CD14-positive monocyte (primary cell): Measurements from ENCODE around the gene TBC1D10A. TPM values are rescaled to one million over a fixed set of nuclear protein-coding genes. Genes with fewer than 3 reads are reported as not detected.

ENCODE experiments used
- DNase-seq, 3 donors: peaks; one replicate each; pipeline ENCODE4 v3.0.0-alpha.2; 2011 to 2022
- H2AFZ ChIP-seq: 2 replicates; pipeline ENCODE4 v1.6.0; 2012; ENCODE audit warnings: mild to moderate bottlenecking, low read depth, low read length, inconsistent platforms; ENCODE audit not compliant: insufficient read depth, poor library complexity, severe bottlenecking
- H3K27ac ChIP-seq, 2 donors: 1 replicate in 1 of 2; 2 replicates in 1 of 2; pipeline ENCODE4 v1.5.1; 2012 to 2013; ENCODE audit warnings: low read length in 2 of 2, control low read depth in 1 of 2, inconsistent platforms in 1 of 2, low read depth in 1 of 2, mild to moderate bottlenecking in 1 of 2
- H3K27me3 ChIP-seq, 2 donors: one replicate each; pipeline versions ENCODE4 v1.6.0 to v1.6.1; 2011 to 2013; ENCODE audit warnings: low read length in 2 of 2; ENCODE audit not compliant: control insufficient read depth in 2 of 2, insufficient read depth in 2 of 2
- H3K36me3 ChIP-seq, 2 donors: replicated peaks in 1 of 2; 1 replicate in 1 of 2; 2 replicates in 1 of 2; pipeline versions ENCODE4 v1.5.1 to v1.6.1; 2012 to 2013; ENCODE audit warnings: low read length in 2 of 2, control low read depth in 1 of 2, inconsistent platforms in 1 of 2, mild to moderate bottlenecking in 1 of 2; ENCODE audit not compliant: insufficient read depth in 2 of 2, control insufficient read depth in 1 of 2
- H3K4me1 ChIP-seq, 2 donors: 1 replicate in 1 of 2; 2 replicates in 1 of 2; pipeline versions ENCODE4 v1.5.1 to v1.6.1; 2012 to 2013; ENCODE audit warnings: low read length in 2 of 2, control low read depth in 1 of 2, inconsistent platforms in 1 of 2, mild to moderate bottlenecking in 1 of 2, moderate library complexity in 1 of 2; ENCODE audit not compliant: insufficient read depth in 2 of 2, control insufficient read depth in 1 of 2
- H3K4me2 ChIP-seq: replicated peaks from 2 replicates; pipeline ENCODE3; 2012; ENCODE audit warnings: low read length, moderate library complexity, mild to moderate bottlenecking; ENCODE audit not compliant: poor library complexity, severe bottlenecking; ENCODE audit errors: extremely low read depth
- H3K4me3 ChIP-seq, 3 experiments: fragments of 200-600 bp in 1 of 3; sonication (generic) in 1 of 3; replicated peaks in 1 of 3; 1 replicate in 2 of 3; 2 replicates in 1 of 3; pipeline ENCODE4 v1.5.1; 2011 to 2013; ENCODE audit warnings: low read length in 3 of 3, mild to moderate bottlenecking in 3 of 3, control low read depth in 2 of 3, low read depth in 2 of 3, inconsistent platforms in 1 of 3, moderate library complexity in 1 of 3
- H3K79me2 ChIP-seq: 2 replicates; pipeline ENCODE4 v1.6.0; 2012; ENCODE audit warnings: mild to moderate bottlenecking, control low read depth, inconsistent platforms, low read length, moderate library complexity; ENCODE audit not compliant: insufficient read depth
- H3K9ac ChIP-seq: 2 replicates; pipeline ENCODE4 v1.6.0; 2017; ENCODE audit warnings: low read length, mild to moderate bottlenecking; ENCODE audit not compliant: insufficient read depth, poor library complexity, severe bottlenecking
- H3K9me3 ChIP-seq, 2 donors: replicated peaks in 1 of 2; 1 replicate in 1 of 2; 2 replicates in 1 of 2; pipeline versions ENCODE4 v1.5.1 to v1.6.1; 2012 to 2013; ENCODE audit warnings: low read length in 2 of 2, control low read depth in 1 of 2; ENCODE audit not compliant: control insufficient read depth in 1 of 2, insufficient read depth in 1 of 2
- H4K20me1 ChIP-seq: 2 replicates; pipeline ENCODE4 v1.6.0; 2012; ENCODE audit warnings: mild to moderate bottlenecking, low read length, control low read depth, moderate library complexity; ENCODE audit not compliant: insufficient read depth
- H3K27ac Mint-ChIP-seq, 7 donors: one replicate each; pipeline ENCODE4 v1.8.0; 2020; ENCODE audit warnings: mild to moderate bottlenecking in 7 of 7, mixed read lengths in 7 of 7, moderate library complexity in 6 of 7, inconsistent platforms in 2 of 7
- H3K27me3 Mint-ChIP-seq, 3 donors: one replicate each; pipeline ENCODE4 v1.8.0; 2021 to 2022; ENCODE audit warnings: low read depth in 3 of 3, mild to moderate bottlenecking in 3 of 3, mixed read lengths in 3 of 3, moderate library complexity in 3 of 3, inconsistent platforms in 1 of 3
- H3K36me3 Mint-ChIP-seq, 2 donors: one replicate each; pipeline ENCODE4 v1.8.0; 2020; ENCODE audit warnings: mixed read lengths in 2 of 2, inconsistent platforms in 1 of 2, mild to moderate bottlenecking in 1 of 2
- H3K4me1 Mint-ChIP-seq: one replicate; pipeline ENCODE4 v1.8.0; 2020; ENCODE audit warnings: mild to moderate bottlenecking, mixed read lengths
- H3K4me3 Mint-ChIP-seq, 2 donors: one replicate each; pipeline ENCODE4 v1.8.0; 2020; ENCODE audit warnings: mild to moderate bottlenecking in 2 of 2, mixed read lengths in 2 of 2, moderate library complexity in 1 of 2
- H3K9me3 Mint-ChIP-seq, 7 donors: one replicate each; pipeline ENCODE4 v1.8.0; 2020 to 2022; ENCODE audit warnings: mixed read lengths in 7 of 7, mild to moderate bottlenecking in 6 of 7, moderate library complexity in 6 of 7, inconsistent platforms in 2 of 7
- WGBS: methylation state at CpG from one replicate; pipeline ENCODE4 v1.1.5; 2013; ENCODE audit warnings: missing lambda C conversion rate; ENCODE audit not compliant: insufficient coverage; 5-methylcytosine and 5-hydroxymethylcytosine counted together
- intact Hi-C, 2 donors: fragments of 100-400 bp; cut with micrococcal nuclease; formaldehyde crosslinking; loops; one replicate each; pipeline versions ENCODE4 v1.15.0 to v1.15.1; 2023
- polyA plus RNA-seq, 3 donors: library from polyadenylated mRNA; depleted of rRNA in 1 of 3; unstranded in 2 of 3; stranded (reverse) in 1 of 3; fragments of 300-500 nt in 2 of 3; fragments of >200 nt in 1 of 3; fragmentation: Illumina TruSeq in 2 of 3; gene quantifications; 1 replicate in 2 of 3; 2 replicates in 1 of 3; pipeline ENCODE4 v1.2.3, GENCODE V29; 2012 to 2021
- TF ChIP-seq, protein P1 (sequence below): fragments of 200-600 bp; IDR thresholded peaks from one replicate; pipeline ENCODE4 v1.8.0; 2022; ENCODE audit warnings: antibody characterized with exemption, mild to moderate bottlenecking

Gene TBC1D10A
- polyA plus RNA-seq, 3 donors: 13.4 to 38.3 (median 21.8) TPM

GRCh38 chr22:30249049-30250038, 77.4 kb downstream of the TBC1D10A start:
- Mint-ChIP-seq H3K27ac (no peak overlapping the region), H3K4me3 (no peak overlapping the region), H3K9me3 (peaks cover 0 to 5% (median 0%) of the 10 kb centered on the region in 7 donors), H3K36me3 (peaks cover 0 to 2% of the 10 kb centered on the region in 2 donors), H3K4me1 (peaks cover 42% of the 10 kb centered on the region), H3K27me3 (peaks cover 43 to 53% (median 47%) of the 10 kb centered on the region in 3 donors)
- DNase-seq: no peak
- no peaks in the 10 kb centered on the region for H3K36me3 ChIP-seq
- peaks cover 13 to 44% of the 10 kb centered on the region in 2 donors for H3K27me3 ChIP-seq
- H3K79me2 ChIP-seq: no peaks in the 10 kb centered on the region
- TF ChIP-seq, protein P1, sequence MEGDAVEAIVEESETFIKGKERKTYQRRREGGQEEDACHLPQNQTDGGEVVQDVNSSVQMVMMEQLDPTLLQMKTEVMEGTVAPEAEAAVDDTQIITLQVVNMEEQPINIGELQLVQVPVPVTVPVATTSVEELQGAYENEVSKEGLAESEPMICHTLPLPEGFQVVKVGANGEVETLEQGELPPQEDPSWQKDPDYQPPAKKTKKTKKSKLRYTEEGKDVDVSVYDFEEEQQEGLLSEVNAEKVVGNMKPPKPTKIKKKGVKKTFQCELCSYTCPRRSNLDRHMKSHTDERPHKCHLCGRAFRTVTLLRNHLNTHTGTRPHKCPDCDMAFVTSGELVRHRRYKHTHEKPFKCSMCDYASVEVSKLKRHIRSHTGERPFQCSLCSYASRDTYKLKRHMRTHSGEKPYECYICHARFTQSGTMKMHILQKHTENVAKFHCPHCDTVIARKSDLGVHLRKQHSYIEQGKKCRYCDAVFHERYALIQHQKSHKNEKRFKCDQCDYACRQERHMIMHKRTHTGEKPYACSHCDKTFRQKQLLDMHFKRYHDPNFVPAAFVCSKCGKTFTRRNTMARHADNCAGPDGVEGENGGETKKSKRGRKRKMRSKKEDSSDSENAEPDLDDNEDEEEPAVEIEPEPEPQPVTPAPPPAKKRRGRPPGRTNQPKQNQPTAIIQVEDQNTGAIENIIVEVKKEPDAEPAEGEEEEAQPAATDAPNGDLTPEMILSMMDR: no peak
- peaks cover 21 to 36% of the 10 kb centered on the region in 2 donors for H3K4me1 ChIP-seq
- H3K27ac ChIP-seq: no peak overlapping the region
- WGBS: 94% methylated on average over 15 of the region's 27 CpGs
- H3K9ac ChIP-seq: no peak overlapping the region
- H4K20me1 ChIP-seq: no peaks in the 10 kb centered on the region
- no peak overlapping the region for H3K4me3 ChIP-seq
- intact Hi-C loops: loop anchor here in 1 of 2 donors (10.0 kb wide), 1 partner anchor 215 kb away; no protein-coding TSS in a partner anchor
- no peak overlapping the region for H2AFZ ChIP-seq
- peaks cover 0 to 5% of the 10 kb centered on the region in 2 donors for H3K9me3 ChIP-seq
- H3K4me2 ChIP-seq: no peak overlapping the region

- Histone ChIP-seq H3K79me2 (no peaks in the 10 kb centered on the region), H3K9ac (no peak overlapping the region), H4K20me1 (no peaks in the 10 kb centered on the region), H3K4me2 (no peak overlapping the region), H2AFZ (no peak overlapping the region), H3K9me3 (peaks cover 0 to 5% of the 10 kb centered on the region in 2 donors), H3K4me1 (peaks cover 21 to 31% of the 10 kb centered on the region in 2 donors), H3K36me3 (no peaks in the 10 kb centered on the region), H3K27me3 (peaks cover 13 to 45% of the 10 kb centered on the region in 2 donors), H3K27ac (no peak overlapping the region), H3K4me3 (no peak overlapping the region)
- H3K27me3 Mint-ChIP-seq: peaks cover 47 to 56% (median 53%) of the 10 kb centered on the region in 3 donors
- 79% methylated on average over 6 of the region's 6 CpGs for WGBS
- H3K36me3 Mint-ChIP-seq: peaks cover 0 to 2% of the 10 kb centered on the region in 2 donors
- H3K9me3 Mint-ChIP-seq: peaks cover 0 to 5% (median 0%) of the 10 kb centered on the region in 7 donors
- DNase-seq: no peak
- TF ChIP-seq, protein P1: no peak
- intact Hi-C loops: loop anchor here in 1 of 2 donors (10.0 kb wide), 1 partner anchor 214 kb away; no protein-coding TSS in a partner anchor
- peak overlapping the region in 1 of 2 donors; percentile 63 for H3K4me3 Mint-ChIP-seq
- peak overlapping the region in 2 of 7 donors; percentile 47 to 58 for H3K27ac Mint-ChIP-seq
- H3K4me1 Mint-ChIP-seq: peaks cover 39% of the 10 kb centered on the region
These were observed 78.3 kb downstream of the TBC1D10A start for GRCh38 chr22:30248484-30248883.
